Measurements from ENCODE around the gene ADAMTS17.

- TF ChIP-seq CTCF (IDR thresholded peaks at IDR 0.05): no peak
- TF ChIP-seq HOXB5 (CRISPR knock-in tag; IDR thresholded peaks at IDR 0.05): no peak
- TF ChIP-seq JUN (IDR thresholded peaks at IDR 0.05): no peak
- no peak for TF ChIP-seq RAD21 (conservative IDR thresholded peaks at IDR 0.05 in 1 of 2, IDR thresholded peaks at IDR 0.05 in 1 of 2)
- TF ChIP-seq POLR2AphosphoS2 (conservative IDR thresholded peaks at IDR 0.05; ENCODE audit: low read length): no peak
- no peak for TF ChIP-seq CHD2 (IDR thresholded peaks at IDR 0.05; ENCODE audit: low read length, partially characterized antibody)
- TF ChIP-seq, protein P1, sequence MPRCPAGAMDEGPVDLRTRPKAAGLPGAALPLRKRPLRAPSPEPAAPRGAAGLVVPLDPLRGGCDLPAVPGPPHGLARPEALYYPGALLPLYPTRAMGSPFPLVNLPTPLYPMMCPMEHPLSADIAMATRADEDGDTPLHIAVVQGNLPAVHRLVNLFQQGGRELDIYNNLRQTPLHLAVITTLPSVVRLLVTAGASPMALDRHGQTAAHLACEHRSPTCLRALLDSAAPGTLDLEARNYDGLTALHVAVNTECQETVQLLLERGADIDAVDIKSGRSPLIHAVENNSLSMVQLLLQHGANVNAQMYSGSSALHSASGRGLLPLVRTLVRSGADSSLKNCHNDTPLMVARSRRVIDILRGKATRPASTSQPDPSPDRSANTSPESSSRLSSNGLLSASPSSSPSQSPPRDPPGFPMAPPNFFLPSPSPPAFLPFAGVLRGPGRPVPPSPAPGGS (IDR thresholded peaks at IDR 0.05): no peak
Observed at GRCh38 chr15:100108346-100108745, 233.4 kb downstream of the ADAMTS17 start.

Measured in A549 (cell line).